SKM-1 treated with dmso at 0.1 percent for 144 hours (cell line): ENCODE measurements around the gene GALC.
"Not testable (repeated sequence)": the region's sequence is repeated elsewhere in the genome, so short reads cannot be mapped to it uniquely, and the experiment has no call there.

Source experiments
- DNase-seq: peaks from one replicate; lab custom pipeline; 2025; ENCODE audit not compliant: unreplicated experiment; lab: John Stamatoyannopoulos, UW

Gene GALC

GRCh38 chr14:87992718-87993628 is at the start of gene GALC:
Gene GALC, minus strand, starts transcription at chr14:87993182. Its CDS starts 18 bp downstream, at chr14:87993164.
- no peak for DNase-seq

- no peak for DNase-seq
Observed at GRCh38 chr14:88040146-88040545, 47.2 kb upstream of the GALC start.

- DNase-seq: no peak
Observed at GRCh38 chr14:88039197-88039596, 46.2 kb upstream of the GALC start.

GRCh38 chr14:88037325-88037724 is 44.3 kb upstream of the GALC start:
- DNase-seq: no peak

- DNase-seq: no peak
Observed at GRCh38 chr14:88036422-88036821, 43.4 kb upstream of the GALC start.

GRCh38 chr14:88034076-88034475 is 41.1 kb upstream of the GALC start:
- DNase-seq: no peak

GRCh38 chr14:88032373-88032772 is 39.4 kb upstream of the GALC start:
- no peak for DNase-seq

- no peak for DNase-seq
Observed at GRCh38 chr14:88030892-88031291, 37.9 kb upstream of the GALC start.

GRCh38 chr14:88030079-88030478 is 37.1 kb upstream of the GALC start:
- DNase-seq: peak; percentile 9

- DNase-seq: no peak
Observed at GRCh38 chr14:88029500-88029899, 36.5 kb upstream of the GALC start.

- no peak for DNase-seq
Observed at GRCh38 chr14:88026890-88027289, 33.9 kb upstream of the GALC start.

GRCh38 chr14:88025313-88025712 is 32.3 kb upstream of the GALC start:
- DNase-seq: no peak

GRCh38 chr14:88024252-88025086 is 31.5 kb upstream of the GALC start:
- not testable (repeated sequence) for DNase-seq

- no peak for DNase-seq
Observed at GRCh38 chr14:88023658-88024187, 30.7 kb upstream of the GALC start.

- DNase-seq: no peak
Observed at GRCh38 chr14:88017535-88017934, 24.6 kb upstream of the GALC start.

GRCh38 chr14:88016768-88017167 is 23.8 kb upstream of the GALC start:
- DNase-seq: no peak

GRCh38 chr14:88013750-88014349 is 20.9 kb upstream of the GALC start:
- peak; percentile 36 for DNase-seq

- DNase-seq: no peak
Observed at GRCh38 chr14:88012495-88012894, 19.5 kb upstream of the GALC start.

GRCh38 chr14:88010331-88010730 is 17.3 kb upstream of the GALC start:
- DNase-seq: no peak

- no peak for DNase-seq
Observed at GRCh38 chr14:88009486-88009885, 16.5 kb upstream of the GALC start.

- DNase-seq: no peak
Observed at GRCh38 chr14:88008039-88008742, 15.2 kb upstream of the GALC start.
